Nephron progenitor cell (in vitro differentiated cells): Measurements from ENCODE around the gene GAB4.

Experiments
- DNase-seq: peaks from one replicate; pipeline ENCODE4 v3.0.0; 2021
- H3K27ac Mint-ChIP-seq: 2 replicates; pipeline ENCODE4 v1.8.0; 2021; ENCODE audit warnings: mild to moderate bottlenecking, moderate library complexity, mixed read lengths
- H3K27me3 Mint-ChIP-seq: 2 replicates; pipeline ENCODE4 v1.8.0; 2021; ENCODE audit warnings: mild to moderate bottlenecking, low read depth, mixed read lengths; ENCODE audit not compliant: poor library complexity
- H3K36me3 Mint-ChIP-seq: 2 replicates; pipeline ENCODE4 v1.8.0; 2021; ENCODE audit warnings: low read depth, mixed read lengths
- H3K4me1 Mint-ChIP-seq: 2 replicates; pipeline ENCODE4 v1.8.0; 2021; ENCODE audit warnings: mixed read lengths
- H3K4me3 Mint-ChIP-seq: 2 replicates; pipeline ENCODE4 v1.8.0; 2021; ENCODE audit warnings: mild to moderate bottlenecking, moderate library complexity, mixed read lengths
- H3K9me3 Mint-ChIP-seq: 2 replicates; pipeline ENCODE4 v1.8.0; 2021; ENCODE audit warnings: mild to moderate bottlenecking, moderate library complexity, mixed read lengths
- TF ChIP-seq, protein P1 (sequence below): fragments of 200-600 bp; sonication (generic); IDR thresholded peaks from 2 replicates; pipeline ENCODE4 v1.5.0; 2021; ENCODE audit warnings: antibody characterized with exemption

Gene GAB4

DNA sequence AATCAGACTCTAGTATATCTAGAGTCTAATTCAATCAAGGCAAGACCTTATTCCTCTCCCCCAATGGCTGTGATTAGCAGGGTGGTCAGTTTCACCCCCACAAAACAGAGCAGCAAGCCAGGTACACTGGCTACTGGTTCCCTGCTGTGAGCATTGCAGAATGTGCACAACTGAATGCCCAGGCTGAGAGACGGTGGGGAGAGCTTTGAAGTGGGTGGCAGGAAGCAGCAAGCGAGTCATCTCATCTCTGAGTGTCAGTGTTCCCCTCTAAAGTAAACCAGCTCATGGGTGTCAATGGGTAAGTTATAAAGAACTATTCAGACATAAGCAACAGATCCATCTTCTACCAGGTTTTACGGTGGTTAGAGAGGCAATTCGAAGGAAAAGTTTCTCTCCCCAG is 37.6 kb downstream of the GAB4 start:
- H3K36me3 Mint-ChIP-seq: no peaks in the 10 kb centered on the region
- H3K27ac Mint-ChIP-seq: no peak overlapping the region
- H3K4me1 Mint-ChIP-seq: no peaks in the 10 kb centered on the region
- peaks cover 94% of the 10 kb centered on the region for H3K9me3 Mint-ChIP-seq
- no peaks in the 10 kb centered on the region for H3K27me3 Mint-ChIP-seq
- DNase-seq: no peak
- H3K4me3 Mint-ChIP-seq: no peak overlapping the region
- TF ChIP-seq, protein P1, sequence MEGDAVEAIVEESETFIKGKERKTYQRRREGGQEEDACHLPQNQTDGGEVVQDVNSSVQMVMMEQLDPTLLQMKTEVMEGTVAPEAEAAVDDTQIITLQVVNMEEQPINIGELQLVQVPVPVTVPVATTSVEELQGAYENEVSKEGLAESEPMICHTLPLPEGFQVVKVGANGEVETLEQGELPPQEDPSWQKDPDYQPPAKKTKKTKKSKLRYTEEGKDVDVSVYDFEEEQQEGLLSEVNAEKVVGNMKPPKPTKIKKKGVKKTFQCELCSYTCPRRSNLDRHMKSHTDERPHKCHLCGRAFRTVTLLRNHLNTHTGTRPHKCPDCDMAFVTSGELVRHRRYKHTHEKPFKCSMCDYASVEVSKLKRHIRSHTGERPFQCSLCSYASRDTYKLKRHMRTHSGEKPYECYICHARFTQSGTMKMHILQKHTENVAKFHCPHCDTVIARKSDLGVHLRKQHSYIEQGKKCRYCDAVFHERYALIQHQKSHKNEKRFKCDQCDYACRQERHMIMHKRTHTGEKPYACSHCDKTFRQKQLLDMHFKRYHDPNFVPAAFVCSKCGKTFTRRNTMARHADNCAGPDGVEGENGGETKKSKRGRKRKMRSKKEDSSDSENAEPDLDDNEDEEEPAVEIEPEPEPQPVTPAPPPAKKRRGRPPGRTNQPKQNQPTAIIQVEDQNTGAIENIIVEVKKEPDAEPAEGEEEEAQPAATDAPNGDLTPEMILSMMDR: no peak

DNA sequence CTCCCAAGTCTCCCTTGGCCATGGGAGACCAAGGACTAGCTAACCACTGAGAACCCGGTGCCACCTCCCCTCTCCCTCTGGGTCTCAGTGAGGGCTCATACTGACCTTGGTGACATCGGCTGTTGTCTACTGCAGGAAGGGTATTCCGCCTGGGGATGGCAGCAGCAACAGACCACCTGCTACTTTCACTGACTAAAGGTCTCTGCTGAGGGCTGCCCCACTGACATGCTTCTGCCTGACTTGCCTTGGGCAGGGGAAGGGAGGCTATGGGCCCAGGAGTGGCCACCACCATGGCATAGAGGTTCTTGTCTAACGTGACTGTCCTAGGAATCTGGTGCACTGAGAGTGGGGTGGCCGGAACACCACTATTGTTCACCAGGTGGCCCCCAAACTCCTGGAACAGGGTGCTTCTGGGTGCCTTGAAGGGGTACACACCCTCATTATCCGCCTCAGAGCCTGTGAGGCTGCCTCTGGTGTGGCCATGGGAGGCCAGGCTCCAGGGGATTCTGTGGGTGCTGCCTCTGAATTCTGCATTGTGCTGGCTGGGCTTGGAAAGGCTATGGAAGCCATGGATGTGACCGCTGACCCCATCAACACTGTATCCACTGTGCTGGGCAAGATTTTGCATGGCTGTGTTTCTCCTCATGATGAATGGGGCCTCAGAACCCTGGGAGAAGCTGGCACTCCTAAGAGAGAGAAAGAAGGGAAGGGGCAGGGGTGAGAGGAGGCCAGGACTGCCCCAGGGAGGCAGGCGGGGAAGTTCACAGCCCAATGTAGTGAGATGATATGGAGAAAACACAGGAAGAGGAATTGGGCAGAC is 38.3 kb downstream of the GAB4 start:
- Mint-ChIP-seq H3K27ac (no peak overlapping the region), H3K36me3 (no peaks in the 10 kb centered on the region), H3K9me3 (peaks cover 97% of the 10 kb centered on the region), H3K27me3 (no peaks in the 10 kb centered on the region), H3K4me3 (no peak overlapping the region), H3K4me1 (no peaks in the 10 kb centered on the region)
- TF ChIP-seq, protein P1: no peak
- DNase-seq: no peak

DNA sequence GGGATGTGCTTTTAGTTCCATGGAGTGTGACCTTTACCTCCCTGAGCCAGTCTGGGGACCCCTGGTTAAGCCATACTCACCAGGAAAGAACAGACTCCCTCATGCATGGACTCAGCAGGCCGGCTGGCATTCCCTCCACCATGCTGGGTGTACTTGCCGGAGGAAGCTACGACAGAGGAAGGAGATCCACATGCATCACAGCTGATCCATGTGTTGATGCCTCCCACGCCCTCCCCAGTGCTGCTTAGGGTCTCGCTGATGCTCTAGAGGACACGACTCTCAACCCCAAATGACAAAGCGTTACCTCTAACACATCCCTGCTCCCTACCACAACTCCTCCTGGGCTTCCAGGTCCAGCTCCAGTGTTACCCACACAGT is 39.8 kb downstream of the GAB4 start:
- no peaks in the 10 kb centered on the region for H3K4me1 Mint-ChIP-seq
- no peaks in the 10 kb centered on the region for H3K27me3 Mint-ChIP-seq
- no peak for DNase-seq
- TF ChIP-seq, protein P1: no peak
- H3K4me3 Mint-ChIP-seq: no peak overlapping the region
- no peaks in the 10 kb centered on the region for H3K36me3 Mint-ChIP-seq
- H3K27ac Mint-ChIP-seq: no peak overlapping the region
- H3K9me3 Mint-ChIP-seq: peaks cover 96% of the 10 kb centered on the region

DNA sequence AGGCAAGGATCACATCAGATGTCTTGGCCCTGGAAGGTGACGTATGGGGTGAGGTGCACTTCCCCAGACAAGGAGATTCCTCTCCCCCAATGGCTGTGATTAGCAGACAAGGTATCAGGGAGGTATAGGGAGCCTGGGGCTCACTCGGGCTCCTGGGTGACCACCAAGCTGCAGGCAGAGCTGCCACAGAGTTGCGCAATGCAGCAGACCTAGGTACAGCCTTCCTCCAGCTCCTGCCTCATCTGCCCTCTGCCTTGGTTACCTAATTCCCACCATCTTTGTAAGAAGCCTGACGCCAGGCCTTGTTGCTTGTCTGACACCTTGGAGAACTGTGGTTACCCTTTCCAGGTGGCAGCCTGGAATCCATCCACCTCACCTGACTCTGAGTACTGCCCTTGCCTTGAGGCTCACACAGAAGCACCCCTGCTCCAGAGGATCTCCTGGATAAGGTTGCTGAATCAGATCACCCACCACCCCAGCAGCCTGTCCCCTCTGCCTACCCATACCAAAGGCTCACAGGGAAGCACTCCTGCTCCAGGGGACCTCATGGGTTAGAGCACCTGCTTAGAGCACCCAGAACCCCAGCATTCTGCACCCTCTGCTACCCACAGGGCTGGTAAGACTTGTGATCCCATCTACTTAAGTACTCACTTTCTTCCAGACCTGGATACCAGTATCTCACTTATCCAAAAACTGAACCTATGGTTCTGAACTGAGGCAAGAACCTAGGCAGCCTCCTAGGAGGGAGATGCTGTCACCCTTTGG is 40.4 kb downstream of the GAB4 start:
- no peaks in the 10 kb centered on the region for H3K27me3 Mint-ChIP-seq
- no peak overlapping the region for H3K27ac Mint-ChIP-seq
- H3K4me3 Mint-ChIP-seq: no peak overlapping the region
- H3K9me3 Mint-ChIP-seq: peaks cover 95% of the 10 kb centered on the region
- no peak for DNase-seq
- H3K4me1 Mint-ChIP-seq: no peaks in the 10 kb centered on the region
- TF ChIP-seq, protein P1: no peak
- no peaks in the 10 kb centered on the region for H3K36me3 Mint-ChIP-seq

DNA sequence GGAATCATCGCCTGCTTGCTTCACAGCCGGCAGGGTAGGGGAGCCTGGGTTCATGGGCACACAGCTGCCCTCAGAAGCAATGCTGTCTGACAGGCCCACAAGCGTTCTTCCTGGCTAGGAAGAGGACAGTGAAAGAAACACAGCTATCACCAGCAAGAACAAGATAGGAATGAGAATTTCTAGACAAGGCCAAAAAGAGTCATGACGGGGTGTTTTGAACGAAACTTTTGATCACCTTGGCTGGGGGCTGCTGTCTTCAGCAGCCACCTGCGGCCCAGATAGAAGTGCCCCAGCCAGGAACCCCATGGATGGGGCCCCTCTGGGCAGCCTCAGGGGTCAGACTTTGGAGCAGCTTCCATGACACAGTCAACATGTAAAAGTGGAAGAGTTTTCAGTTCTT is 41.8 kb downstream of the GAB4 start:
- Mint-ChIP-seq H3K27ac (no peak overlapping the region), H3K27me3 (peaks cover 3% of the 10 kb centered on the region), H3K4me1 (no peaks in the 10 kb centered on the region), H3K9me3 (peaks cover 94% of the 10 kb centered on the region), H3K36me3 (no peaks in the 10 kb centered on the region), H3K4me3 (no peak overlapping the region)
- DNase-seq: no peak
- TF ChIP-seq, protein P1: no peak
